Frontal cortex (tissue), 4 donors: ENCODE data around the gene JMJD1C. TPM values are rescaled to one million over a fixed set of nuclear protein-coding genes. Genes with fewer than 3 reads are reported as not detected.
"Not testable (repeated sequence)": the region's sequence is repeated elsewhere in the genome, so short reads cannot be mapped to it uniquely, and the experiment has no call there.

ENCODE experiments used
- DNase-seq, 2 donors: peaks; one replicate each; pipeline ENCODE4 v3.0.0; 2012; ENCODE audit warnings: low spot score in 2 of 2
- FAIRE-seq: peaks from 2 replicates; lab custom pipeline; 2012; peaks lifted over from hg19 to GRCh38; lab: Jason Lieb, UNC
- total RNA-seq: library from RNA; depleted of rRNA; stranded (reverse); fragments of >200 nt; gene quantifications from one replicate; pipeline ENCODE4 v1.2.3, GENCODE V29; 2014
- donor health status: control.
- donor health status: control.
- donor health status: control.

The JMJD1C gene
- total RNA-seq, 1 donor from 2014 or later, result 165 TPM

GRCh38 chr10:63413429-63413828, 52.3 kb downstream of the JMJD1C start:
- no peak for FAIRE-seq

GRCh38 chr10:63412304-63412703, 53.5 kb downstream of the JMJD1C start:
- DNase-seq (no peak), FAIRE-seq (no peak)

More at GRCh38 chr10:63413429-63413828, 52.3 kb downstream of the JMJD1C start:
- no peak for DNase-seq

- no peak for FAIRE-seq
These were observed 55.1 kb downstream of the JMJD1C start for GRCh38 chr10:63410633-63411032.

GRCh38 chr10:63409465-63410027, 56.2 kb downstream of the JMJD1C start:
- FAIRE-seq, result no peak
- DNase-seq, result no peak

More at GRCh38 chr10:63410633-63411032, 55.1 kb downstream of the JMJD1C start:
- no peak for DNase-seq

- DNase-seq (no peak), FAIRE-seq (no peak)
These were observed 58.6 kb downstream of the JMJD1C start for GRCh38 chr10:63407136-63407662.

- FAIRE-seq (no peak), DNase-seq (no peak)
These were observed 69.5 kb downstream of the JMJD1C start for GRCh38 chr10:63396133-63396761.

- no peak for FAIRE-seq
- no peak for DNase-seq
These were observed 72.7 kb downstream of the JMJD1C start for GRCh38 chr10:63393050-63393449.

GRCh38 chr10:63392224-63392623, 73.6 kb downstream of the JMJD1C start:
- no peak for FAIRE-seq
- DNase-seq, result no peak

GRCh38 chr10:63391812-63392211, 74.0 kb downstream of the JMJD1C start:
- no peak for DNase-seq

GRCh38 chr10:63390521-63390920, 75.3 kb downstream of the JMJD1C start:
- FAIRE-seq, result no peak
- no peak for DNase-seq

More at GRCh38 chr10:63391812-63392211, 74.0 kb downstream of the JMJD1C start:
- FAIRE-seq, result no peak

GRCh38 chr10:63388421-63389031, 77.3 kb downstream of the JMJD1C start:
- DNase-seq, result no peak

GRCh38 chr10:63385254-63385653, 80.5 kb downstream of the JMJD1C start:
- FAIRE-seq, result no peak

More at GRCh38 chr10:63388421-63389031, 77.3 kb downstream of the JMJD1C start:
- no peak for FAIRE-seq

GRCh38 chr10:63384675-63385074, 81.1 kb downstream of the JMJD1C start:
- FAIRE-seq (no peak), DNase-seq (no peak)

More at GRCh38 chr10:63385254-63385653, 80.5 kb downstream of the JMJD1C start:
- DNase-seq, result no peak

GRCh38 chr10:63384001-63384400, 81.8 kb downstream of the JMJD1C start:
- FAIRE-seq (no peak), DNase-seq (no peak)

- FAIRE-seq, result no peak
- DNase-seq, result no peak
These were observed 82.6 kb downstream of the JMJD1C start for GRCh38 chr10:63383141-63383540.

- DNase-seq, result no peak
- no peak for FAIRE-seq
These were observed 83.7 kb downstream of the JMJD1C start for GRCh38 chr10:63382066-63382465.

GRCh38 chr10:63377305-63377661, 88.5 kb downstream of the JMJD1C start:
- DNase-seq, FAIRE-seq: not testable (repeated sequence)

- DNase-seq, result no peak
- FAIRE-seq, result no peak
These were observed 89.0 kb downstream of the JMJD1C start for GRCh38 chr10:63376560-63377304.

GRCh38 chr10:63375859-63376258, 89.9 kb downstream of the JMJD1C start:
- FAIRE-seq (no peak), DNase-seq (no peak)

GRCh38 chr10:63375458-63375857, 90.3 kb downstream of the JMJD1C start:
- FAIRE-seq (no peak), DNase-seq (no peak)
